Astrocyte of the spinal cord (primary cell): ENCODE data around the gene DDX10.
"Not testable (repeated sequence)": the region's sequence is repeated elsewhere in the genome, so short reads cannot be mapped to it uniquely, and the experiment has no call there.

Experiments
- DNase-seq: peaks from one replicate; pipeline ENCODE4 v3.0.0; 2011; ENCODE audit warnings: low read depth, low spot score
- H3K4me3 ChIP-seq: 2 replicates; pipeline ENCODE4 v1.5.1; 2011; ENCODE audit warnings: low read depth, mild to moderate bottlenecking, low read length, moderate library complexity
- CTCF ChIP-seq: IDR thresholded peaks from 2 replicates; pipeline ENCODE4 v1.5.1; 2012; ENCODE audit warnings: low read depth, mild to moderate bottlenecking, low read length, inconsistent platforms
- in situ Hi-C: cut with HindIII; loops from 2 replicates; pipeline ENCODE4 v1.10.0; 2017; ENCODE audit warnings: low sequenced_read_pairs

Gene DDX10

GRCh38 chr11:108734956-108735559 lies 70.2 kb downstream of the DDX10 start:
- peak; percentile 14 for DNase-seq
- TF ChIP-seq CTCF: peak; percentile 43
- in situ Hi-C loops: no loop called here
- no peak overlapping the region for H3K4me3 ChIP-seq

- H3K4me3 ChIP-seq, in situ Hi-C loops, DNase-seq: not testable (repeated sequence)
Observed at GRCh38 chr11:108740132-108740531, 75.3 kb downstream of the DDX10 start.

GRCh38 chr11:108743851-108744250 lies 79.0 kb downstream of the DDX10 start:
- H3K4me3 ChIP-seq: no peak overlapping the region
- in situ Hi-C loops: no loop called here
- DNase-seq: no peak
- no peak for TF ChIP-seq CTCF

- DNase-seq: no peak
- H3K4me3 ChIP-seq: no peak overlapping the region
- in situ Hi-C loops: no loop called here
- no peak for TF ChIP-seq CTCF
Observed at GRCh38 chr11:108748968-108749367, 84.1 kb downstream of the DDX10 start.

GRCh38 chr11:108751444-108751843 lies 86.6 kb downstream of the DDX10 start:
- no peak overlapping the region for H3K4me3 ChIP-seq
- TF ChIP-seq CTCF: no peak
- no peak for DNase-seq
- in situ Hi-C loops: no loop called here

GRCh38 chr11:108752297-108752751 lies 87.5 kb downstream of the DDX10 start:
- no peak for DNase-seq
- no peak overlapping the region for H3K4me3 ChIP-seq
- TF ChIP-seq CTCF: no peak
- in situ Hi-C loops: no loop called here

GRCh38 chr11:108754901-108755625 lies 90.2 kb downstream of the DDX10 start:
- peak; percentile 43 for DNase-seq
- in situ Hi-C loops: no loop called here
- no peak overlapping the region for H3K4me3 ChIP-seq
- TF ChIP-seq CTCF: no peak
